ENCODE data around the gene LRRC25.

Gene LRRC25

GRCh38 chr19:18423258-18424020, 26.0 kb upstream of the LRRC25 start:
- Mint-ChIP-seq H3K27me3 (peaks cover 6% of the 10 kb centered on the region), H3K36me3 (ENCODE audit: low read depth) (peaks cover 42% of the 10 kb centered on the region), H3K4me3 (peak overlapping the region; percentile 87), H3K4me1 (ENCODE audit: low read depth) (peaks cover 64% of the 10 kb centered on the region), H3K27ac (peak overlapping the region; percentile 87), H3K9me3 (no peaks in the 10 kb centered on the region)
- DNase-seq = no peak

- peak overlapping the region; percentile 87 for H3K4me3 Mint-ChIP-seq
- H3K27me3 Mint-ChIP-seq = peaks cover 14% of the 10 kb centered on the region
- H3K9me3 Mint-ChIP-seq = no peaks in the 10 kb centered on the region
- H3K27ac Mint-ChIP-seq = peak overlapping the region; percentile 87
- DNase-seq = peak; percentile 48
- H3K36me3 Mint-ChIP-seq (ENCODE audit: low read depth) = peaks cover 39% of the 10 kb centered on the region
- peaks cover 69% of the 10 kb centered on the region for H3K4me1 Mint-ChIP-seq (ENCODE audit: low read depth)
Measured at GRCh38 chr19:18422530-18423191, 25.2 kb upstream of the LRRC25 start.

GRCh38 chr19:18421371-18421959, 24.0 kb upstream of the LRRC25 start:
- Mint-ChIP-seq H3K9me3 (no peaks in the 10 kb centered on the region), H3K36me3 (ENCODE audit: low read depth) (peaks cover 35% of the 10 kb centered on the region), H3K27me3 (peaks cover 23% of the 10 kb centered on the region), H3K4me3 (peak overlapping the region; percentile 87), H3K27ac (peak overlapping the region; percentile 87), H3K4me1 (ENCODE audit: low read depth) (peaks cover 76% of the 10 kb centered on the region)
- DNase-seq = peak; percentile 37

- peaks cover 76% of the 10 kb centered on the region for H3K4me1 Mint-ChIP-seq (ENCODE audit: low read depth)
- H3K27me3 Mint-ChIP-seq = peaks cover 27% of the 10 kb centered on the region
- H3K9me3 Mint-ChIP-seq = no peaks in the 10 kb centered on the region
- DNase-seq = peak; percentile 35
- H3K27ac Mint-ChIP-seq = peak overlapping the region; percentile 87
- peak overlapping the region; percentile 87 for H3K4me3 Mint-ChIP-seq
- H3K36me3 Mint-ChIP-seq (ENCODE audit: low read depth) = peaks cover 33% of the 10 kb centered on the region
Measured at GRCh38 chr19:18420930-18421329, 23.5 kb upstream of the LRRC25 start.

GRCh38 chr19:18419699-18420460, 22.5 kb upstream of the LRRC25 start:
- no peaks in the 10 kb centered on the region for H3K9me3 Mint-ChIP-seq
- peaks cover 31% of the 10 kb centered on the region for H3K36me3 Mint-ChIP-seq (ENCODE audit: low read depth)
- H3K27me3 Mint-ChIP-seq = peaks cover 34% of the 10 kb centered on the region
- peaks cover 78% of the 10 kb centered on the region for H3K4me1 Mint-ChIP-seq (ENCODE audit: low read depth)
- H3K27ac Mint-ChIP-seq = peak overlapping the region; percentile 87
- peak overlapping the region; percentile 87 for H3K4me3 Mint-ChIP-seq
- peak; percentile 72 for DNase-seq

GRCh38 chr19:18419195-18419698, 21.8 kb upstream of the LRRC25 start, which contains the start of gene SSBP4:
Gene SSBP4 (plus strand): TSS chr19:18419398. CDS start chr19:18419649, 251 bp downstream.
- peak within 1 kb of the TSS; percentile 87 for H3K27ac Mint-ChIP-seq
- peaks cover 40% of the 10 kb centered on the region for H3K27me3 Mint-ChIP-seq
- peaks cover 31% of the 10 kb centered on the region for H3K36me3 Mint-ChIP-seq (ENCODE audit: low read depth)

GRCh38 chr19:18418483-18419194, 21.2 kb upstream of the LRRC25 start:
- Mint-ChIP-seq H3K4me3 (peak overlapping the region; percentile 75), H3K4me1 (ENCODE audit: low read depth) (peaks cover 77% of the 10 kb centered on the region), H3K9me3 (no peaks in the 10 kb centered on the region), H3K27me3 (peaks cover 44% of the 10 kb centered on the region), H3K27ac (peak overlapping the region; percentile 82), H3K36me3 (ENCODE audit: low read depth) (peaks cover 29% of the 10 kb centered on the region)
- DNase-seq = no peak

More at GRCh38 chr19:18419195-18419698, 21.8 kb upstream of the LRRC25 start, which contains the start of gene SSBP4:
- Mint-ChIP-seq H3K4me1 (ENCODE audit: low read depth) (peaks cover 81% of the 10 kb centered on the region), H3K4me3 (peak within 1 kb of the TSS; percentile 87), H3K9me3 (no peaks in the 10 kb centered on the region)
- peak; percentile 83 for DNase-seq

GRCh38 chr19:18418029-18418482, 20.6 kb upstream of the LRRC25 start:
- H3K9me3 Mint-ChIP-seq = no peaks in the 10 kb centered on the region
- H3K4me1 Mint-ChIP-seq (ENCODE audit: low read depth) = peaks cover 72% of the 10 kb centered on the region
- DNase-seq = peak; percentile 63
- peak overlapping the region; percentile 82 for H3K27ac Mint-ChIP-seq
- peak overlapping the region; percentile 75 for H3K4me3 Mint-ChIP-seq
- peaks cover 26% of the 10 kb centered on the region for H3K36me3 Mint-ChIP-seq (ENCODE audit: low read depth)
- peaks cover 48% of the 10 kb centered on the region for H3K27me3 Mint-ChIP-seq

- peak overlapping the region; percentile 75 for H3K4me3 Mint-ChIP-seq
- H3K27ac Mint-ChIP-seq = peak overlapping the region; percentile 80
- DNase-seq = peak; percentile 66
- H3K27me3 Mint-ChIP-seq = peaks cover 54% of the 10 kb centered on the region
- H3K36me3 Mint-ChIP-seq (ENCODE audit: low read depth) = peaks cover 19% of the 10 kb centered on the region
- H3K4me1 Mint-ChIP-seq (ENCODE audit: low read depth) = peaks cover 66% of the 10 kb centered on the region
- H3K9me3 Mint-ChIP-seq = no peaks in the 10 kb centered on the region
Measured at GRCh38 chr19:18417250-18418028, 20.0 kb upstream of the LRRC25 start.

- Mint-ChIP-seq H3K27ac (peak overlapping the region; percentile 80), H3K4me1 (ENCODE audit: low read depth) (peaks cover 60% of the 10 kb centered on the region), H3K27me3 (peaks cover 54% of the 10 kb centered on the region), H3K36me3 (ENCODE audit: low read depth) (peaks cover 15% of the 10 kb centered on the region), H3K9me3 (no peaks in the 10 kb centered on the region), H3K4me3 (peak overlapping the region; percentile 70)
- DNase-seq = no peak
Measured at GRCh38 chr19:18416778-18417249, 19.4 kb upstream of the LRRC25 start.

- H3K27me3 Mint-ChIP-seq = peaks cover 57% of the 10 kb centered on the region
- peaks cover 5% of the 10 kb centered on the region for H3K36me3 Mint-ChIP-seq (ENCODE audit: low read depth)
- H3K4me1 Mint-ChIP-seq (ENCODE audit: low read depth) = peaks cover 48% of the 10 kb centered on the region
- peak; percentile 34 for DNase-seq
- peak overlapping the region; percentile 45 for H3K4me3 Mint-ChIP-seq
- H3K9me3 Mint-ChIP-seq = no peaks in the 10 kb centered on the region
- peak overlapping the region; percentile 41 for H3K27ac Mint-ChIP-seq
Measured at GRCh38 chr19:18415178-18415867, 17.9 kb upstream of the LRRC25 start.

- Mint-ChIP-seq H3K4me3 (no peak overlapping the region), H3K4me1 (ENCODE audit: low read depth) (peaks cover 47% of the 10 kb centered on the region), H3K27me3 (peaks cover 57% of the 10 kb centered on the region), H3K36me3 (ENCODE audit: low read depth) (no peaks in the 10 kb centered on the region), H3K9me3 (no peaks in the 10 kb centered on the region), H3K27ac (peak overlapping the region; percentile 52)
- peak; percentile 31 for DNase-seq
Measured at GRCh38 chr19:18414504-18415177, 17.2 kb upstream of the LRRC25 start.

All from activated T-cell treated with anti-CD3 and anti-CD28 coated beads, Interleukin-2, amount 50 U/mL, for 24 hours (primary cell).